ENCODE measurements around the gene ACTC1.

Gene ACTC1

DNA sequence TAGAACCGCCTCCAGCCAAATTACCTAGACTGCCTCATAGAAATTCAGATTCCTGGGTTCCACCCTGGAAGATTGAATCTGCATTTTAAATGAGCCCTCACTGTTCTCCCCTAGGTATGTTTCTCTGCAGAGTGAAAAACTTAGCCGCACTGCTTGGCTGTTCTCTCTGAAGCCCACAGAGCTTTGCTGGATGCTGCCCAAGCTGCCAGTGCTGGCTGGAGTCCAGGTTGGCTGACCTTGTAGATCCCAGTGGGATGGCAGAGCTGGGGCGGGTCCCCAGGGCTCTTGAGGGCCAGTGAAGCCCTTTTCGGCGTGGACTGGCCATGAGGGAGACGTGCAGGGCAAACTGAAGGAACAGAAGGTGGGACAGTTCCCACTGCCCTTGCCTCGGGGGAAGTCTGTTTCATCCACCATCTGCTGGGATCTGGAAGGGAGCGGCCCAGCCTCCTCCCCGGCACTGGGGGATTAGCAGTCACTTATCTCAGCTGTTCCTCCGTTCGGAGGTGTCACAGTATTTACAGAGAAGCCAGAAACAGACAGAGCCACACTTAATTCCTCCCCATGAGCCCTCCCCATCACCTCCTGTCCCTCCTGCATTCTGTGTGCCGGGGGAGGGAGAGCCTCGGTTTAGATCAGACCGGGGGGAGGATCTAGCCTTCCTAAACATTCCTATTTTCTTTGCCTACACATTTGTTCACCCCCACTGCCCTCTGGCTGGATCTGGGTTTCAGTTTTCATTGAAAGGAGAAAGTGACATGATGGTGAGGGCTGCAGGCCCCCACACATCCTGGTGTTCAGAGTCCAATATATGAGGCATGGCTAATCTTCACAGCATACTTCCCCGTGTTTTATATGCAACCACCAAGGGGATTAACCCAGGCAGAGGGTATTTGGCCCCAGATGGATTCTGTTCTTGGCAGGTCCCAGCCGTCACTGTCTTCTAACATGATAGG lies 4.1 kb upstream of the ACTC1 start:
- no peak for DNase-seq

DNA sequence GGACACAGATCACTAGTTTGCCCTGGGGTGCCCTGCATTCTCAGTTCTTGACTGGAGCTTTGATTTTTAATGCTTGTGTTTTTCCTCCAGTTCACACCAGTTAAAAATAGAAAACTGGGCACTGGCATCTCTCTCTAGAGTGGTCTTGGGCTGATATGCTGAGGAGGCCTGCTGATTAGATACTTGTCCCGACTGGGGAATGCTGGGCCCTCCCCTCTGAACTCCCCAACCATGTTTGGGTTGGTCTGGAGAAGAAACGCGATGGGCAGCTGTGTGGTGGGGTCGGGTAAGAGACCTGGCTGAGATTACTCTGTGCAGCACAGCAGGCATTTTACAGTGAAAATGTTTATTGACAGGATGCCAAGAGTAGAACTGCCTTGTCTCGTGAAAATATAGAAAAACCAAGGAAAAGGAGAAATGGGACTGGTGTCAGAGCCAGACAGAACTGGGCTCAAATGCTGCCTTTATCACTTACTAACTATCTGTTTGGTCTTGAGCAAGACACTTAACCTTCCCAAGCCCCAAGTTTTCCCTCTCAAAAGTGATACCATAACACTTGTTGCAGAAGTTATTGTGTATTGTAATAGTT lies 1.6 kb upstream of the ACTC1 start:
- DNase-seq: no peak

DNA sequence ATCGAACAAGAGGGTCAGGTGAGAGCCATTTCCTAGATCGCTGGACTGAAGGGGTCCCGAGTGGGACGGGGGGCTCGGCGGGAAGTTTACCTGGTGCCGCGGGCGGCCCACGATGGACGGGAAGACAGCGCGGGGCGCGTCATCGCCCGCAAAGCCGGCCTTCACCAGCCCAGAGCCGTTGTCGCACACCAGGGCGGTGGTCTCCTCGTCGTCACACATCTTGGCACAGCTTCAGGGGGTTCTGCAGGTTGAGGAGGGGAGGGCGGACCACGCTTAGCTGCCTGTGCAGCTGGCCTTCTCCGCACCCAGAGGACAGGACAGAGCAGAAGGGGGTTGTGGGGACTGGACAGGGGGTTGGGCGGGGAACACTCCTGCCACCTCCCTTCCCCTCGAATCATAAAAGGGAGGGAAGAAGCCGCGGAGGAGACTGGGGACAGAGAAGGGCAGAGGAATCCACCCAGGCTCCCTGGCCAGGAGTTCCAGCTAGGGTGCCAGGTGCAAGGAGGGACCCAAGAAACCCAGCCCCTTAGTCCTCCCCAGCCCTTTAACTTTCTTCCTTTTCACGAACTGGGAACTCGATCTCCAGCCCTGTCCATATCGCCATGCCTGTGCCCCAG lies 651 bp downstream of the ACTC1 start:
- no peak for DNase-seq

DNA sequence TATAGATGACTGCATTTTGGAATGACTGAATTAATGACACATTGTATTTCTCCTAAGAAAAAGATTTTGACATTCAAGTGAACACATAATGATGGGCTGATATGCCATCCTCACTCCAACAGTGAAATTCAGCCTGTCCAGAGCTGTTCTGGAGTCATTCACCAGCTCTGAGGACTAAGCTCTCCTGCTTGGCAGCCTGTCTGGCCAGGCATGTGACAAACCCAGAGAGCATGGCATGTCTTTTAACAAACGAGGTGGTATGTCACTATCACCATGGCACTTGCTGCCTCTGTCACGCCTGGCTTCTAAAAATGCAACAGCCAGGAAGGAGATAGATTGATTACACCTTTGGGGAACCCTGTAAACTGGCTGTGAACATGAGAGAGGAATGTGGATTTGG lies 1.4 kb downstream of the ACTC1 start:
- DNase-seq: no peak

DNA sequence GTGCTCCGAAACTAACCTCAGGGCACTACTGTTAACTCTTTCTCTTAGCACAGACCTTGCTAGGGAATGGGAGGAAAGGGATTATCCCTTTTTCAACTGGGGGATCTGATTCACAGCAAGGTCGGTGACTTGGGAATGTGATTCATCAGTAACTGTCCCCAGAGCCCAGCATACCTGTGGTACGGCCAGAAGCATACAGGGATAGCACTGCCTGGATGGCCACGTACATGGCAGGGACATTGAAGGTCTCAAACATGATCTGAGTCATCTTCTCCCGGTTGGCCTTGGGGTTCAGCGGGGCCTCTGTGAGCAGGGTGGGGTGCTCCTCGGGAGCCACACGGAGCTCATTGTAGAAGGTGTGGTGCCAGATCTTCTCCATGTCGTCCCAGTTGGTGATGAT lies 2.3 kb downstream of the ACTC1 start:
- no peak for DNase-seq

DNA sequence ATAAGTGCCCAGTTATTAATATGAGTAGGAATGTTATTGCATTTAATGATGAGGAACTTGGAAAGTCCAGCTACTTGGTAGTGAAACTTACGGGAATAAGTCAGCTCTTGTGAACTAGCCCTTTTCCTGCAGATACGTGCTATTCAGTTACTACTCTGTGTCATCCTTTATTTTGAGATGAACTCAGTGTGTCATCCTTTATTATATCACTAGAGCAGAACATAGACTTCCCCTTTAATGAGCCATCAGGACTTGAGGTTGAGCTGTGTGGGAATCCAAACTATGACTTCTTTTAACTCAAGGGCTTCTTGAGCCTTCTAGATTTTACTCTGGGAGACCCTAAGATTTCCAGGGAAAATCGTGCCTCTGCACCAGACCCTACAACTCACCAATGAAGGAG lies 3.6 kb downstream of the ACTC1 start:
- DNase-seq: no peak

DNA sequence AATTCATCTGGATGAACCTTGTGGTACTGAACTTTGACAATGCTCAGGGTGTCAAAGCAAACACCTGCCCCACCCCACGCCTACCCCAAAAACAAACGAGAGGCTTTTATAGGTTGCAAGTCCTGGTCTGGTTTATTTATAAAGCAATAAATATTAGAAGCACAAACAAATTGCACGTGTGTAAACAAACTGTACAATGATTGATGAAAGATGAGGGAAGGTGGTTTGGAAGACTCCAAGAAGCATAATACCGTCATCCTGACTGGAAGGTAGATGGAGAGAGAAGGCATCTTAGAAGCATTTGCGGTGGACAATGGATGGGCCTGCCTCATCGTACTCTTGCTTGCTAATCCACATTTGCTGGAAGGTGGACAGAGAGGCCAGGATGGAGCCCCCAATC lies 5.2 kb downstream of the ACTC1 start:
- no peak for DNase-seq

DNA sequence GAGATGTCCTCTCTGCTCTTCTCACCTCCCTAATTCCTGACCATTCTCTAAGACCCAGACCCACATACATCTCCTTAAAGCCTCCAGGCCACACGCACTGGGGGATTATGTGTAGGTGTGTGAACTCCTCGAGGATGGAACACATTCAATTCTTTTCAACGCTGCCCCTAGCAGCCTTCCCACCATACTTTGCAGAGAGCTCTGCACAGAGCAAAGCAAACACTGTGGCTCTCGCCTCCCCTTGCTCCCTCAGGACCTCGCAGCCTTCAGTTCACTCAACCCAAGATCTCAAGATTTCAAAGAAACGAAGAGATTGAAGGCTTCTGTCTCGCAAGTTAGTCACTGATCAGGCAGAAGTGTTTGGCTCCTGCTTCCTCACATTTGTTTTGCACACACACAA lies 6.0 kb downstream of the ACTC1 start:
- DNase-seq: no peak

DNA sequence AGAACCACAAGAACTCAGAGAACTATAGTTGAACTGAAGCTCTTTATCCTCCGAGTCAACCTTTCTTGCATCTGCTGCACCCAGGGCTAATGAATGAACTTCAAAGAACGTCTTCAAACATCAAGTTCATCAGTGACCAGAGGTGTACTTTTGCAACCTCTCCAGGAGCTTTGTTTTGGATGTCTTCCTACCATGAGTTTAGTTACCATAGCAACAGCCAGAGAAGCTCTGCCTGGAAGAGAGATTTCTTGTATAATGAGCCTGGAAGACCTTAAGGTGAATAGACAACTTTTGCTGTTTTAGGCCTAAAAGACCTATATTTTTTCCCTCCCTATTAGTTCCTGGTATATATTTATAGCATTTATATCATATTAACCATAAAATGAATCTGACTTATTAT lies 9.1 kb downstream of the ACTC1 start:
- DNase-seq: no peak

DNA sequence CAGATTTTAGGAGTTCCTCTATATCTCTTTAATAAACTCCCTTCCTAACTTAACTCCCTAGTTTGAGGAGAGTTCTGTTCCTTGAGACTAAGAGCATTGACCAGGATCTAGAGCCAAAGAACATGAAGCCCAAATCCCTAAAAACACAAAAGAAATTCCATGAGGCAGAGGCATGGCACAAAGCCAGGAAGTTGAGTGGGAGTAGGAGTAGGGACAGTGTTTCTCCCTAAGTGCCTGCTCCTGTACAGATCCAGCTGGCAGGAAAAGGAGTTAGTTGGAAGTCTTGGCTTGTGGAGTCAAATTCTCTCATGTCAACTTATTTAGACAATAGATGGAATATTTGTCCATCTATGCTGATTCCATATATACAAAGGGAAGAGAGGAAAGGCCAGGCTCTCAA lies 11.4 kb downstream of the ACTC1 start:
- DNase-seq: no peak

DNA sequence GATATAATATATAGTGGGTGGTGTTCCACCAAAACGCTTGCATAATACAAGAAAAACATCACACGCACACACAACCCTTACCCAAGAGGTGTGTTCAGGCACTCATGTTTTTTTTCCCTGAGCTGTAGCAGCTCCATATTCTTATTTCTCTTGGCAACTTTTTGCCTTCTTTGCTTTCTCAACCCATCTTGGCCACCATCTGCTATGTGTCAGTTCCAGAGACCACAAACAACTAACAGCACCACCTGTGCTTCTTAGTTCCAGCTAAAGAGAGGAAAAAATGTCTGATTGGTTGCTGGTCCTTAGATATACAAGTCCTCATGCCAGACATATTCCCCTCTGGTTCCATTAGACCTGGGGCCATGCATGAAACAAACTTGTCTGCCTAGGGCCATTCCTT lies 11.9 kb downstream of the ACTC1 start:
- no peak for DNase-seq

DNA sequence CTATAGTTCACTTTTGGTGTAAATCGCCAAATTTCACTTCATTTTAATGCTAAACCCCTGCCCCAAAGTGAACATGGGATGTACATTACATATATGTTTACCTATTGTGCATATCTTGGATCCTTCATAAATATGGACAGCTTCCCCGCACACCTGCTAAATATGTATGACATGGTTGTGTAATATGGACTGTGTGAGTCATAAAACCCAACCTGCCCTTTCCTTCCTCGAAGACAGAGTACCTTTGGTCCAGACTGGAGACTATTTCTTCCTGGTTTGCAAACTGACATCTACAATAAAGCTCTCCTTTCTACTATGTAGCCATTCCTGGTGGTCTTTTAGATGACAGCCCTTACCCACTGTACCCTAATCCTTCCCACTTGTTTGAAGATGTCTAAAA lies 12.4 kb downstream of the ACTC1 start:
- no peak for DNase-seq

DNA sequence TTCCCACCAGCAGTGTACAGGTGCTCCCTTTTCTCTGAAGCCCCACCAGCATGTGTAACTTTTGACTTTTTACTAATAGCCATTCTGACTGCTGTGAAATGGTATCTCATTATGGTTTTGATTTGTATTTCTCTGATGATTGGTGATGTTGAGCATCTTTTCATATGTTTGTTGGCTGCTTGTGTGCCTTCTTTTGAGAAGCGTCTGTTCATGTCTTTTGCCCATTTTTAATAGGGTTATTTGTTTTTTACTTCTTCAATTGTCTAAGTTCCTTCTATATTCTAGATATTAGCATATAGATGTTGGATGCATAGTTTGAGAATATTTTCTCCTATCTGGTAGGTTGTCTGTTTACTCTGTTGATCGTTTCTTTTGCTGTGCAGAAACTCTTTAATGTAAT lies 14.6 kb downstream of the ACTC1 start:
- no peak for DNase-seq

DNA sequence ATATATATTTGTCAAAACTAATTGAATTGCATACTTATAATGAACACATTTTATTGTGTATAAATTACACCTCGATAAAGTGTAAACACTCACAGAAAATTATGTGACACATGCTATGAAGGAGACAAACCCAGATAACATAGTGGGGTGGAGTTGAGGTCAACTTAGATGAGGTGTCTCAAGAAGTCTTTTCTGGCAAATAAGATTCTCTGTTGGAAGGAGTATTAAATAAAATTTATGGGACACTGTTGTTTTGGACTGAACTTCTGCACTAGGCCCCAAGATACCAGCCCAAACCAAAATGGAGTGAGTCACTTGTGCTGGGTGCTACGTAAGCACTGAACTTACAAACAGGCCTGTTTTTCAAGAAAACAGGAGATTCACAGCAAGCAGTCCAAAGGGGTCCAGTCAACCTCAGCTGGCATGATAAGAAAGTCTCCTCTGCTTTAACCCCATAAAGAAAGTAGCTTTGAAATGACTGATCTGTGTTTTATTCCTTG lies 18.7 kb downstream of the ACTC1 start:
- no peak for DNase-seq

DNA sequence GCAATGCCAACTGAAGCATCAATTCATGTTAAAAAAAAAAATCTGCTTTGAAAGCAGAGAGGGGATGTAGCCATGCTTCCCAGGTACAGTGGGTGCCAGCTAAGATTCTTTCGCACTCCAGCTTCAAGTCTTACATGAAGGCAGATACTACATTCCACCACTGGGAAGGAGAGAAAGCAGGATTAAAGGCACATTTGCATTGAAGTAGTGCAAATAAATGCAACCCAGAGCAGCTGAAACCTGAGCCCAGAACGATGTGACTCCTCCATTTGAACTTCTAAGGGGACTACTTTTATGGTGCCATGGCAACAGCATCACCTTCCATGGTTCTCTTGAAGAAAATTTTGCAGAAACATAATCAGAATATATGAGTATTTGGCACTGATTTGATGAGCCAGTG lies 21.4 kb downstream of the ACTC1 start:
- DNase-seq: no peak

DNA sequence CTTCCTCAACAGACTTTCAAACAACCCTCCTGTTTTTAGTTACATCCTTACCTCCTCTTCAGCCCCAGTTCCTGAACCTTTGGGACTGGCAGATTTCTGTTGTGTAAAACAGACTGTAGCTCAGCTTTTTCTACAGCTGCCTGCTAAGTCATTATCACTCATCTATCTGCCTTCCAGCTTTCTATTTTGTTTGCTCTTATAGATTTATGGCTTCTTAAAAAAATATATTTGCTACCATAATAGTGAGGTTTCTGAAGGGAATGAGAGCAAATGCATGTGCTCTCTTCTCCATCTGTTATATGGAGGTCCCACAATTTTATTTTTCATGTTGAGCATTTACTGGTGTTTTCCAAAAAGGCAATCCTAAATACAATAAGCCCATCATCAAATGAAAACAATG lies 22.3 kb downstream of the ACTC1 start:
- no peak for DNase-seq

DNA sequence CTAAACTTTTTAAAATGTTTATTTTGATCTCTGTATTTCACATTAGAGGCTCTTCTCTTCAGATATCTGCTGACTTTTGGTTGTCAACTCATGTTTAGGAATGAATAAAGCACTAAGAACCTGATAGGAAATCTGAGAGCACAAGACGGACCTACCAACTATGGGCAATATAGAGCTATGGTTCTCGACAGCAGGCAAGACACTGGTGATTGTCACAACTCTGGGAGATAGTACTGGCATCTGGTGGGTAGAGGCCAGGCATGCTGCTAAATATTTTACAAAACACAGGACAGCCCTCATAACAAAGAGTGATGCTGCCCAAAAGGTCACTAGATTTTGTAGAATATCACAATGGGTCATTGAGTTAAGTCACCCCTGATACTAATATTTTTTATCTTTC lies 23.0 kb downstream of the ACTC1 start:
- no peak for DNase-seq

DNA sequence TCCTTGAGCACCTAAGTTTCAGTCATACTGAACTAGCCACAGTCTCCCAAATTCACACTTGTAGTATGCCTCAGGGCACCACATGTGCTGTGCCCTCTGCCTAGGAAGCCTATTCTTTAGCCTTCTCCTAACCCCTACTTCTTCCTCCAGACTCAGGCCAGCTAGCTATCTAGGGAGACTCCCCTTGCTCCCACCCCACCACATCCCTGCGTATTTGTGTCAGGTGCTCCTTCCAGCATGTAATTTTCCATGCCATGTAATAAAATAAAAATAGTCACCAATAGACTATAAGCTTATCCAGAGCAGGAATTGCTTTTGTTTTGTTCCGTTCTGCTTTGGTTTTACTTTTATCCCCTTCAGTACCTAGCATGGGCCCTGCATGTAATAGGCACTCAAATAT lies 25.6 kb downstream of the ACTC1 start:
- DNase-seq: no peak

DNA sequence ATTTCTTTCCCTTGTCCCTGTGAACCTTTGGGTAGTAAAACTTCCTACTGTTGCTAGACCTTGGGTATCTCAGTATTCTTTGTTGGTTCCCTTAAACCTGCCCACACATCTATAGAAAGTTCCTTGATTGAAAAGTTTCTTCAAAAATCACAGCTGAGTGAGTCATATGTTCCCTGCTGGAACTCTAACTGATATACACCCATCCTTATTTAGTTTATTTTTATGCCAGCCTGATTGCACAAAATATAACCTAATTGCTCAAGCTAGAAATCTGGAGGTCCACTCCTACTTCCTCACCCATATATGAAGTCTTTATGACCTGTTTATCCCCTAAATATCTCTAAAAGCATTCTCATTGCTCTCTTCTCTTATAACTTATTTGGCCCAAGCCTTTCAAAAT lies 26.8 kb downstream of the ACTC1 start:
- no peak for DNase-seq

DNA sequence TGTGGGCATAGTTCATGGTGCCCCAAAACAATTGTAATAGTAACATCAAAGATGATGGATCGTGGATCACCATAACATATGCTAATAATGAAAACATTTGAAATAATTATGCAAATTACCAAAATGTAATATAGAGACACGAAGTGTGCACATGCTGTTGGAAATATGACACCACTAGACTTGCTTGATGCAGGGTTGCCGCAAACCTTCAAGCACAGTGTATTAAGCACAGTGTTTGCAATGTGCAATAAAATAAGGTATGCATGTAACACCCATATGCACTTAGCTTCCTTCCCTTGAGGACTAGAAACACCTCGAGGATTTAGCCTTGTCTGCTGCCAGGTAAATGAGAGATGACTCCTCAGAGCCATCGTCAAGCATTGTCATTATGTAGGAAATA lies 29.6 kb downstream of the ACTC1 start:
- no peak for DNase-seq

DNA sequence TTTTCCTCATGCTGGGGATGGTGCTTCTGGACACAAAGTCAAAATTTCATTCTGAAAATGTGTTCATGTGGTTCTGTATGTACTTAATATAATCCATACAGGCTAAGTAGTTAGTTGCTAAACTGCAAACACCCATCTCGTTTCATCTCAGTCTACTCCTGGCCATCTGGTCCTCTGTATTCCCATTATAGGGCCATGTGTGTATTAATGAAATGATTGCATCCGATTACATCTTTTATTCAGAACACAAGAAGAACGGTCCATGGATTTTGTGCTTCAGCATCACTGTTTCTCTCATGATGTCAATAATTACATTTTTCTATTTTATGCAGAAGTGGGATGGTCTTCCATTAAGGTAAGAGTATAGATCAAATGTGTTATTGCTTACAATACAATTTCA lies 34.4 kb downstream of the ACTC1 start:
- DNase-seq: no peak

DNA sequence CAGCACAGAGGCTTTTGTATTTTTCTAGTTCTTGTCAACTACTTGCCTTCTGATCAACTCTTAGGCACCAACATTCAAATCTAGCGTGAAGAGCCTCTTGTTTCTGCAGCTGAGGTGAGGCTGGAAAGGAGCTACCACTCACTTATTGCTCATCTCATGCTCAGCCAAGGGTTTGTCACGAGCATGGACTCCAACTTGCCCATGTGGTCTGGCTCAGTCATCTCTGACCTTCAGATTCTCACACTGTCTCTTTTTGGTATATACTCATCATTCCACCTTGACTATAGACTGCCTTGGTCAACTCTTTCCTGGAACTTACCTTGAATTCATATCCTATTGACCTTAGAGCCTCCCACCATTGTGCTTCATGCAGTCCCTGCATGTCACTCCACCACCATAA lies 35.4 kb downstream of the ACTC1 start:
- DNase-seq: no peak

DNA sequence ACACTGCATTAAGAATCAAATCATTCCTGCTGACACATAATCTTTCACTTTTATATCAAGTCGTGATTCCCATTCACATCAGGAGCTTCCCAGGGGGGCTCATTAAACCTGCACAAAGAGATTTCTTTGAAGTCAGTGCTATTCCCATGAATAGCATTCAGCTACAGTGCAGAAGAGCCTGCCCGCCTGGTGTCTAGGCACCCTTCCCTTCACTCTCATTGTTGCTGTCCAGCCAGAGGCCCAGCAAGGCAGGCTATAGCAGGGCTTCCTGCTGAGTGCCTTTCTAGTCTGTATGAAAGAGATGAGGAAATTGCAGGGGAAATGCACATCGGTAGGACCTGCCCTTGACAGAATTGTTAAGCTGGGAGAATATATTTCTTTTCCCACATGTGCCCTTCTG lies 36.0 kb downstream of the ACTC1 start:
- no peak for DNase-seq

DNA sequence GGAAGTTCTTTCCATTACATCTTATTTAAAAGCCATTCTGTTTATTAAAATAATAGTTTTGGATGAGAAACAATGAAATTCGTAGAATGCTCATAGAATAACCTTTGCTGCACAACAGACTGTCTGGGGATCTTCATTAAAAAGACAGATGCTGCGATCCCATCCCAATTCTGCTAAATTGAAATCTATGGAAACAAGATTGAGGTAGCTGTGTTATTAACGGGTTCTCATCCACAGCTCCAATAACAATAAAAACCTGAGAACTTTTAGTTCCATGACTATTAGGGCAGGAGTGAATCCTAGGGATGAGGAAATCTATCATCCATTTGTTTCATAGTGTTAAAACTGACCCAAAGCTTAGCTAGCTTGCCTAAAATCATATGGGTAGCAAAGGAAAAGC lies 38.1 kb downstream of the ACTC1 start:
- no peak for DNase-seq

Measured in stimulated activated CD4-positive, alpha-beta T cell treated with anti-CD3 and anti-CD28 coated beads, Interleukin-2, amount 100 ng/mL, for 24 hours (primary cell).